ENCODE data around the gene QARS1. TPM values are rescaled to one million over a fixed set of nuclear protein-coding genes. Genes with fewer than 3 reads are reported as not detected.

QARS1 gene
- total and polyA plus RNA-seq, 2 of the 13 experiments (the other 11 are each of a cell fraction or from before 2014, with no cell fraction given), result 307 to 327 TPM

DNA sequence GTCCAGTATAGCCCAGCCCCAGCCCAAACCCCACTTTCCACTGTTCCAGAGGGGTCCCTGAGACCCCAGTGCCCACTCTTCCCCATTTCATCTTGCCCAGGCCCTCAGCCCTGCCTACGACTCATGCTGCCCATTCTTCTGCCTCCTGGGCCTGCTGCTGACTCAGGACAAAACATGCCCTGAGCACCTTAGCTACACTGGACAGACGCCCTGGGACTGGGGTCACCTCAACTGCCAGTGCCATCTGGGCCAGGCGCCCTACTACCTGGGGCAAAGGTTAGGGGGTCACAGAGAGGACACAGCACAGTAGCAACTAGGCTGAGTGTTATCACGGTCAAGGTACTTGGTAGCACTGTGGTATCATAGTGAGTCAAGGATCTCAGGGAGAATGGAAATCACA is 30.9 kb upstream of the QARS1 start (continued):
- TF ChIP-seq, protein P1, sequence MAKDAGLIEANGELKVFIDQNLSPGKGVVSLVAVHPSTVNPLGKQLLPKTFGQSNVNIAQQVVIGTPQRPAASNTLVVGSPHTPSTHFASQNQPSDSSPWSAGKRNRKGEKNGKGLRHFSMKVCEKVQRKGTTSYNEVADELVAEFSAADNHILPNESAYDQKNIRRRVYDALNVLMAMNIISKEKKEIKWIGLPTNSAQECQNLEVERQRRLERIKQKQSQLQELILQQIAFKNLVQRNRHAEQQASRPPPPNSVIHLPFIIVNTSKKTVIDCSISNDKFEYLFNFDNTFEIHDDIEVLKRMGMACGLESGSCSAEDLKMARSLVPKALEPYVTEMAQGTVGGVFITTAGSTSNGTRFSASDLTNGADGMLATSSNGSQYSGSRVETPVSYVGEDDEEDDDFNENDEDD (CRISPR knock-in tag; IDR thresholded peaks at IDR 0.05; ENCODE audit: borderline replicate concordance), result no peak
- TF ChIP-seq ZNF883 (CRISPR knock-in tag; IDR thresholded peaks at IDR 0.05; ENCODE audit: not compliant biosample characterization) (peak; percentile 51), MATR3 (CRISPR knock-in tag; IDR thresholded peaks at IDR 0.05) (no peak), RARA (CRISPR knock-in tag; IDR thresholded peaks at IDR 0.05) (peak; percentile 65)
- TF ChIP-seq, protein P2, sequence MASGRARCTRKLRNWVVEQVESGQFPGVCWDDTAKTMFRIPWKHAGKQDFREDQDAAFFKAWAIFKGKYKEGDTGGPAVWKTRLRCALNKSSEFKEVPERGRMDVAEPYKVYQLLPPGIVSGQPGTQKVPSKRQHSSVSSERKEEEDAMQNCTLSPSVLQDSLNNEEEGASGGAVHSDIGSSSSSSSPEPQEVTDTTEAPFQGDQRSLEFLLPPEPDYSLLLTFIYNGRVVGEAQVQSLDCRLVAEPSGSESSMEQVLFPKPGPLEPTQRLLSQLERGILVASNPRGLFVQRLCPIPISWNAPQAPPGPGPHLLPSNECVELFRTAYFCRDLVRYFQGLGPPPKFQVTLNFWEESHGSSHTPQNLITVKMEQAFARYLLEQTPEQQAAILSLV (CRISPR knock-in tag; IDR thresholded peaks at IDR 0.05; ENCODE audit: borderline replicate concordance), result no peak

DNA sequence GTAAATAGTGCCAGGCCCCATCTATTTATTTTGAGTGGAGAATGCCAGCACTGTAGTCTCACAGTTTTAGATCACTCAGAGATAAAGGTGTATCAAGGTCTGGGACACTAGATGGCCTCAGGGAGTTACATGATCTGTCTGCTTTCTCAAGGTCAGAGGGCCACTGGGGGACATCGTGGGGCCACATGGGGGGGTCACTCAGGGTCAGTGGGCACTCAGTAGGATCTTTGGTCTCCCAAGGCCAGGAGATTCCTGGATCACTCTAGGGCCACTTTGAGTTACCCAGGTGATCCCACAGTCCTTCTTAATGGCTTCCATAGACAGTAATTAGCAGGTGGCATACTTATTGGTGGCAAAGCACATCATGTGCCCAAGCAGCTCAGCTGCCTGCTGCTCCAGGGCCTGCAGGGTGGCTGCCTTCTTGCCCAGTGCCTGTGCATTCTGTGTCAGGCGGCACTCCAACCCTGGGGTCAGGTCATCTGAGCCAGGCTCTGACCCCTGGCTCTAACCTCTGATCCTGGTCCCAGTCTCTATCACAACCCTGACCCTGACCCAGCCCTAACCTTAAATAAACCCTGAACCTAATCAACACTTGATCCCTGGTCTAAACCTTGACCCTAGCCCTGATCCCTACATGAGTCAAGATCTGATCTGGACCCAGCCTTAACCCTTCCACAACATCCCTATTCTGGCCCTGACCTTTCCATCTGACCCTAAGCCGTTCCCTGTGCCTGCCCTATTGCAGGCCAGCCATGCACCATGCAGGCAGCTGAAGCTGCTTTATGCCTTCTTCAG is 30.1 kb upstream of the QARS1 start:
- H3K9me3 ChIP-seq (ENCODE audit: low read length), result no peaks in the 10 kb centered on the region
- TF ChIP-seq TAF15 (IDR thresholded peaks at IDR 0.05; ENCODE audit: low read depth, low read length, poor library complexity, severe bottlenecking) (no peak), SETDB1 (CRISPR knock-in tag; IDR thresholded peaks at IDR 0.05; ENCODE audit: borderline replicate concordance) (no peak)
- TF ChIP-seq, protein P3, sequence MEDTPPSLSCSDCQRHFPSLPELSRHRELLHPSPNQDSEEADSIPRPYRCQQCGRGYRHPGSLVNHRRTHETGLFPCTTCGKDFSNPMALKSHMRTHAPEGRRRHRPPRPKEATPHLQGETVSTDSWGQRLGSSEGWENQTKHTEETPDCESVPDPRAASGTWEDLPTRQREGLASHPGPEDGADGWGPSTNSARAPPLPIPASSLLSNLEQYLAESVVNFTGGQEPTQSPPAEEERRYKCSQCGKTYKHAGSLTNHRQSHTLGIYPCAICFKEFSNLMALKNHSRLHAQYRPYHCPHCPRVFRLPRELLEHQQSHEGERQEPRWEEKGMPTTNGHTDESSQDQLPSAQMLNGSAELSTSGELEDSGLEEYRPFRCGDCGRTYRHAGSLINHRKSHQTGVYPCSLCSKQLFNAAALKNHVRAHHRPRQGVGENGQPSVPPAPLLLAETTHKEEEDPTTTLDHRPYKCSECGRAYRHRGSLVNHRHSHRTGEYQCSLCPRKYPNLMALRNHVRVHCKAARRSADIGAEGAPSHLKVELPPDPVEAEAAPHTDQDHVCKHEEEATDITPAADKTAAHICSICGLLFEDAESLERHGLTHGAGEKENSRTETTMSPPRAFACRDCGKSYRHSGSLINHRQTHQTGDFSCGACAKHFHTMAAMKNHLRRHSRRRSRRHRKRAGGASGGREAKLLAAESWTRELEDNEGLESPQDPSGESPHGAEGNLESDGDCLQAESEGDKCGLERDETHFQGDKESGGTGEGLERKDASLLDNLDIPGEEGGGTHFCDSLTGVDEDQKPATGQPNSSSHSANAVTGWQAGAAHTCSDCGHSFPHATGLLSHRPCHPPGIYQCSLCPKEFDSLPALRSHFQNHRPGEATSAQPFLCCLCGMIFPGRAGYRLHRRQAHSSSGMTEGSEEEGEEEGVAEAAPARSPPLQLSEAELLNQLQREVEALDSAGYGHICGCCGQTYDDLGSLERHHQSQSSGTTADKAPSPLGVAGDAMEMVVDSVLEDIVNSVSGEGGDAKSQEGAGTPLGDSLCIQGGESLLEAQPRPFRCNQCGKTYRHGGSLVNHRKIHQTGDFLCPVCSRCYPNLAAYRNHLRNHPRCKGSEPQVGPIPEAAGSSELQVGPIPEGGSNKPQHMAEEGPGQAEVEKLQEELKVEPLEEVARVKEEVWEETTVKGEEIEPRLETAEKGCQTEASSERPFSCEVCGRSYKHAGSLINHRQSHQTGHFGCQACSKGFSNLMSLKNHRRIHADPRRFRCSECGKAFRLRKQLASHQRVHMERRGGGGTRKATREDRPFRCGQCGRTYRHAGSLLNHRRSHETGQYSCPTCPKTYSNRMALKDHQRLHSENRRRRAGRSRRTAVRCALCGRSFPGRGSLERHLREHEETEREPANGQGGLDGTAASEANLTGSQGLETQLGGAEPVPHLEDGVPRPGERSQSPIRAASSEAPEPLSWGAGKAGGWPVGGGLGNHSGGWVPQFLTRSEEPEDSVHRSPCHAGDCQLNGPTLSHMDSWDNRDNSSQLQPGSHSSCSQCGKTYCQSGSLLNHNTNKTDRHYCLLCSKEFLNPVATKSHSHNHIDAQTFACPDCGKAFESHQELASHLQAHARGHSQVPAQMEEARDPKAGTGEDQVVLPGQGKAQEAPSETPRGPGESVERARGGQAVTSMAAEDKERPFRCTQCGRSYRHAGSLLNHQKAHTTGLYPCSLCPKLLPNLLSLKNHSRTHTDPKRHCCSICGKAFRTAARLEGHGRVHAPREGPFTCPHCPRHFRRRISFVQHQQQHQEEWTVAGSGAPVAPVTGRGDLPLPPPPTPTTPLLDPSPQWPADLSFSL (CRISPR knock-in tag; IDR thresholded peaks at IDR 0.05), result no peak
- TF ChIP-seq, protein P4, sequence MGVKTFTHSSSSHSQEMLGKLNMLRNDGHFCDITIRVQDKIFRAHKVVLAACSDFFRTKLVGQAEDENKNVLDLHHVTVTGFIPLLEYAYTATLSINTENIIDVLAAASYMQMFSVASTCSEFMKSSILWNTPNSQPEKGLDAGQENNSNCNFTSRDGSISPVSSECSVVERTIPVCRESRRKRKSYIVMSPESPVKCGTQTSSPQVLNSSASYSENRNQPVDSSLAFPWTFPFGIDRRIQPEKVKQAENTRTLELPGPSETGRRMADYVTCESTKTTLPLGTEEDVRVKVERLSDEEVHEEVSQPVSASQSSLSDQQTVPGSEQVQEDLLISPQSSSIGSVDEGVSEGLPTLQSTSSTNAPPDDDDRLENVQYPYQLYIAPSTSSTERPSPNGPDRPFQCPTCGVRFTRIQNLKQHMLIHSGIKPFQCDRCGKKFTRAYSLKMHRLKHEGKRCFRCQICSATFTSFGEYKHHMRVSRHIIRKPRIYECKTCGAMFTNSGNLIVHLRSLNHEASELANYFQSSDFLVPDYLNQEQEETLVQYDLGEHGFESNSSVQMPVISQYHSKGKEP (CRISPR knock-in tag; IDR thresholded peaks at IDR 0.05), result no peak

More for the DNA sequence above, 30.1 kb upstream of the QARS1 start:
- no peak overlapping the region for H2AFZ ChIP-seq (ENCODE audit: low read length)
- H3K27ac ChIP-seq (ENCODE audit: extremely low read length, insufficient read depth, low read length), result peak overlapping the region; percentile 46
- peaks cover 39% of the 10 kb centered on the region for H3K4me1 ChIP-seq (ENCODE audit: insufficient read depth, low read length)
- CTCF ChIA-PET (ENCODE audit: low intra/inter-chr PET ratio, low total read pairs), result no interaction called here
- FAIRE-seq (peak; percentile 64), ATAC-seq (peak; percentile 15), DNase-seq (ENCODE audit: low spot score) (peak; percentile 53)
- peaks cover 3 to 10% of the 10 kb centered on the region in 2 experiments; a peak in 2 of 5 replicates for H3K36me3 ChIP-seq (replicated peaks in 1 of 2; ENCODE audit: control insufficient read depth in 1 of 2, insufficient read depth in 2 of 2, low read length in 2 of 2)
- POLR2A ChIA-PET, result interaction anchor here (1.0 to 8.5 kb wide), 6 partner anchors 14 to 661 kb away, joined by 3 to 110 read pairs (median 4); partner anchors contain the start of genes QRICH1, USP19 and WDR6
- H3K4me2 ChIP-seq (ENCODE audit: low read depth, low read length), result peak overlapping the region; percentile 97; the same call in 1 of the 2 replicates
- BruUV-seq (replicated peaks), result no TSS peak
- in situ Hi-C loops (cut with HindIII; ENCODE audit: extremely low pct_ligation_motif_present, low pct_unique_long_range_greater_than_20kb), result no loop called here
- no peaks in the 10 kb centered on the region for H3K27me3 ChIP-seq (ENCODE audit: control insufficient read depth in 1 of 2, insufficient read depth in 2 of 2, low read length in 2 of 2)
- peaks cover 15% of the 10 kb centered on the region for H3K79me2 ChIP-seq (ENCODE audit: insufficient read depth, low read length)
- 0 out of 6 replicates have a peak overlapping the region, but pooled peaks of 1 of the 3 experiments have one; percentile 78 for H3K4me3 ChIP-seq (replicated peaks in 1 of 3; ENCODE audit: insufficient read depth in 1 of 3, low read depth in 2 of 3, low read length in 3 of 3)
- 0% methylated on average over 1 of the region's 3 CpGs for WGBS (ENCODE audit: low lambda C conversion rate)
- intact Hi-C loops (cut with micrococcal nuclease; ENCODE audit: unreplicated experiment), result loop anchor here (5.0 kb wide), 1 partner anchor 42 kb away; the partner anchor contains the start of gene QRICH1
- H4K20me1 ChIP-seq (ENCODE audit: insufficient read depth, low read length), result no peaks in the 10 kb centered on the region
- H3K9ac ChIP-seq (ENCODE audit: insufficient read depth, low read depth, low read length), result no peak overlapping the region
